ENCODE data around the gene GNG7. TPM values are rescaled to one million over a fixed set of nuclear protein-coding genes. Genes with fewer than 3 reads are reported as not detected.

Gene GNG7
- total RNA-seq, 4 donors from 2014 or later, result 0.57 to 3.8 (median 1.6) TPM

DNA sequence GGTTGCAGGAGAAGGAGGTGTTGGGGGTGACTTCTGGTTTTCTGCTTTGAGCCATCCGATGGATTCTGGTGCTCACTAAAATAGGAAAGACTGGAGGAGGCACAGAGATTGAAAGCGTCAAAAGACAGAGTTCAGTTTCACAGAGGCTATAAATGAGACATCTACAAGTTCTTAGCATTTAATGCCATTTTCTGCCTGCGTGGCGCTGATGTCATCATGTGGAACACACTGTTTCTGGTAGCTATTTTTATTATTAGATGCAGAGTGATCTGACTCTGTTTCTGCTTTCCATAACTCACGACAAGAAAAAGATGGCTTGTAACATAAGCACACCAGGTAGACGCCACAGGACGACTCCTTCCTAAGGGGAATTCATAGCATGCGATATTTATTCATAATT is 40.6 kb upstream of the GNG7 start:
- H3K4me3 ChIP-seq, result no peak overlapping the region
- intact Hi-C loops (cut with DNase I), result no loop called here
- no peak for DNase-seq
- no peak overlapping the region for H3K27ac ChIP-seq
- peaks cover 0 to 21% (median 10%) of the 10 kb centered on the region in 3 donors for H3K4me1 ChIP-seq
- H3K36me3 ChIP-seq, result no peaks in the 10 kb centered on the region
- WGBS, 2 donors, result 74% methylated on average over 8 of the region's 8 CpGs
- TF ChIP-seq, protein P1, sequence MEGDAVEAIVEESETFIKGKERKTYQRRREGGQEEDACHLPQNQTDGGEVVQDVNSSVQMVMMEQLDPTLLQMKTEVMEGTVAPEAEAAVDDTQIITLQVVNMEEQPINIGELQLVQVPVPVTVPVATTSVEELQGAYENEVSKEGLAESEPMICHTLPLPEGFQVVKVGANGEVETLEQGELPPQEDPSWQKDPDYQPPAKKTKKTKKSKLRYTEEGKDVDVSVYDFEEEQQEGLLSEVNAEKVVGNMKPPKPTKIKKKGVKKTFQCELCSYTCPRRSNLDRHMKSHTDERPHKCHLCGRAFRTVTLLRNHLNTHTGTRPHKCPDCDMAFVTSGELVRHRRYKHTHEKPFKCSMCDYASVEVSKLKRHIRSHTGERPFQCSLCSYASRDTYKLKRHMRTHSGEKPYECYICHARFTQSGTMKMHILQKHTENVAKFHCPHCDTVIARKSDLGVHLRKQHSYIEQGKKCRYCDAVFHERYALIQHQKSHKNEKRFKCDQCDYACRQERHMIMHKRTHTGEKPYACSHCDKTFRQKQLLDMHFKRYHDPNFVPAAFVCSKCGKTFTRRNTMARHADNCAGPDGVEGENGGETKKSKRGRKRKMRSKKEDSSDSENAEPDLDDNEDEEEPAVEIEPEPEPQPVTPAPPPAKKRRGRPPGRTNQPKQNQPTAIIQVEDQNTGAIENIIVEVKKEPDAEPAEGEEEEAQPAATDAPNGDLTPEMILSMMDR (IDR thresholded peaks at IDR 0.05), result no peak
- no peak for TF ChIP-seq POLR2A (IDR thresholded peaks at IDR 0.05)
- no peaks in the 10 kb centered on the region for H3K9me3 ChIP-seq
- peaks cover 0 to 9% (median 0%) of the 10 kb centered on the region in 4 donors for H3K27me3 ChIP-seq

DNA sequence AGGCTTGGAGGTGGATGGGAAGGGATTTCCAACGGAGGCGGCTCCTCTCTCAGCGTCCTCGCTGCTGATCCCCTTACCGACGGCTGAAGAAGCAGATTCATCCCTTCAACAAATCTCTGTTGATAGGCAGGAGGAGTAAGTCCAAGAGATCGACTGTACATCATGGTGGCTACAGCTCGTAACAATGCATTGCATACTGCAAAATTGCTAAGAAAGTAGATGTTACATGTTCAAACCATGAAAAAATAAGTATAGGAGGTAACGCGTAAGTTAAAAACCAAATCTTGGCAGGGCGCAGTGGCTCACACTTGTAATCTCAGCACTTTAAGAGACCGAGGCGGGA is 37.8 kb upstream of the GNG7 start:
- 56 to 71% methylated on average over 8 to 10 of the region's 13 CpGs for WGBS, 2 donors
- H3K4me3 ChIP-seq, result peak overlapping the region in 3 of 4 donors; percentile 70 to 93 (median 80)

DNA sequence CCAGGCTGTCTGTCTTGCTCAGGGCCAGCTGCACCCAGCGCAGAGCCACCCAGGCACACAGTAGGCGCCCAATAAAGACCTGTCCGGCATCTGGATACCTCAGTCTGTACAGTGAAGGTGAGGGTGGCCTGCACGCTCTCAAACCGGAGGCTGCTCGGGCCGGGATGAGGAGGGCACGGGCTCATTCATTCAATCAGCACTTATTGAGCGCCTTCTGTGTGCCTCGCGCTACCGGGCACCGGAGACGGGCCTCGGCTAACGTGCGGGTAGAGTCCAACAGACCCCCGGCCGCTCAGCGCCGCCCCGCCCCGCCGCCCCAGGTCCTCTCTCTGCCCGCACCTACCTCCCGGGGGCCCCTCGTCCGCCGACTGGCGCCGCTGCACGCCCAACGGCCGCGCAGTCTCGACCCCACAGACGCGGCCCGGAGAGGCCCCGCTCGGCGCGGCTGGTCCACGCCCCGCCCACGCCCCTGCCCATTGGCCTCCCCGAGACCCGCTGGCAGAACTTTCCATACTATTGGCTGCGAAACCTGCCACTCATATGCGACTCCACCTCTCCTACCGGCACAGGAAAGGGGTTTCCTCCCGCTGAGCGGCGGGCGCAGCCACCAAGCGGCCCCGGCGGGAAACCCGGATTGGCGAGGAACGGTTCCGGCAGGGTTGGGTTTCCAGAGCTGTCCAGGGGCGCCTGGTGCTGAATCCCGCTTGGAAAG is 37.3 kb upstream of the GNG7 start, which contains the start of gene SLC39A3:
Gene SLC39A3, minus strand, starts transcription at position 416 of the 712 bp plus-strand sequence. CDS start 2,760 bp downstream, outside the sequence.
- Histone ChIP-seq H3K27me3 (peaks cover 0 to 9% (median 0%) of the 10 kb centered on the region in 4 donors), H3K36me3 (peaks cover 0 to 24% (median 6%) of the 10 kb centered on the region in 3 donors), H3K4me3 (peak within 1 kb of the TSS; percentile 70 to 99 (median 86)), H3K9me3 (no peaks in the 10 kb centered on the region), H3K4me1 (peaks cover 0 to 23% (median 10%) of the 10 kb centered on the region in 3 donors), H3K27ac (peak within 1 kb of the TSS; percentile 59 to 78 (median 70))
- intact Hi-C loops (cut with DNase I), result no loop called here
- peak; percentile 89 for DNase-seq
- TF ChIP-seq, protein P1 (IDR thresholded peaks at IDR 0.05), result peak in 4 of 6 experiments; percentile 25 to 51 (median 33)
- peak in 2 of 4 donors; percentile 36 to 44 for TF ChIP-seq POLR2A (IDR thresholded peaks at IDR 0.05)
- WGBS, 2 donors, result 0% methylated on average over 2 to 19 of the region's 64 CpGs

More for the DNA sequence above, 37.8 kb upstream of the GNG7 start:
- TF ChIP-seq POLR2A (IDR thresholded peaks at IDR 0.05), result no peak
- TF ChIP-seq, protein P1 (IDR thresholded peaks at IDR 0.05), result no peak
- no peak for DNase-seq
- Histone ChIP-seq H3K36me3 (peaks cover 0 to 19% (median 6%) of the 10 kb centered on the region in 3 donors), H3K4me1 (peaks cover 0 to 23% (median 10%) of the 10 kb centered on the region in 3 donors), H3K27me3 (peaks cover 0 to 9% (median 0%) of the 10 kb centered on the region in 4 donors), H3K9me3 (no peaks in the 10 kb centered on the region), H3K27ac (no peak overlapping the region)
- intact Hi-C loops (cut with DNase I), result no loop called here

DNA sequence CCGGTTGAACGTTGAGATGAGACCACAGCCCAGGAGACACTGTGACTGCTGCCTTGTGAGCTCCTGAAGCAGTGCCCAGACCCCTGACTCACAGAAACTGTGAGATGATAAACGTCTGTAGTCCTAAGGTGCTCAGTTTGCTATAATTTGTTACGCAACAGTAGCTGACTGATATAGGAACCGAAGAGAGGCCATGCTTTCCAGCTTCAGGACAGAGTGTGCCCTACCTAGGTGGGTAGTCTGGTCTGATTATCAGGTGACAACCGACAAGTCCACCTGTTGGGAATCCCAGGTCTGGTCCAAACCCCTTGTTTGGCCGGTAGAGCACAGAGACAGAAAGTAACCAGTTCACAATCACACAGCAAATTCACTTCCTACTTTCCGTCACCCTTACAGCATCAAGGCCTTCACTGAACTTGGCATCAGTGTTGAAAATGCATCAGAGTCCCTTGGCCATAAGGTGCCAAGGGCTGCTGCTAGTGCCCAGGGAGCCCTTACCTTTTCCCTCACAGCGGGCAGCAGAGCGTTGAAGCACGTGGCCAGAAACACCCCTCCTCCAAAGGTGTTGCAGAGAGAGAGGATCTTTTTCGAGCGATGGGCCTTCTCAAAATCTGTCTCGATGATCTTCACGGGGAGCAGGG is 34.2 kb upstream of the GNG7 start:
- Histone ChIP-seq H3K4me3 (no peak overlapping the region), H3K36me3 (peaks cover 0 to 49% (median 6%) of the 10 kb centered on the region in 3 donors), H3K27ac (no peak overlapping the region), H3K4me1 (peaks cover 0 to 35% (median 10%) of the 10 kb centered on the region in 3 donors), H3K27me3 (peaks cover 0 to 9% (median 0%) of the 10 kb centered on the region in 4 donors), H3K9me3 (no peaks in the 10 kb centered on the region)
- 89 to 91% methylated on average over 6 to 15 of the region's 15 CpGs for WGBS, 2 donors
- TF ChIP-seq, protein P1 (IDR thresholded peaks at IDR 0.05), result no peak
- no peak for TF ChIP-seq POLR2A (IDR thresholded peaks at IDR 0.05)
- no peak for DNase-seq
- intact Hi-C loops (cut with DNase I), result no loop called here

DNA sequence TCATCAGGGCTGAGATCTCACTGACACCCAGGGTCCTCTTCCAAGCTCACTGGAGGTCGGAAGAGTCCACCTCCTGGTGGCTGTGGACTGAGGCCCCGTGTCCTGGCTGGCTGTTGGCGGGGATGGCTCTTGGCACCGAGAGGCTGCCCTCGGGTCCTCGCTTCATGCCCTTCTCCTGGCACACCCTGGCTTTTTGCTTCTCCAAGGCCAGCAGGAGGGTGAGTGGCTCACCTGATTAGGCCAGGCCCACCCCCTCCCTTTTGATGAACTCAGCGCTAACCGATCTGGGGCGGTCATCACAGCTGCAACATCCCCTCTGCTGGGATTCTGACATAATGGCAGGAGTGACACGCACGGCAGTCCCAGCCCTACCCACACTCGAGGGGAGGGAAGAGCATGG is 32.9 kb upstream of the GNG7 start:
- H3K27me3 ChIP-seq, result no peaks in the 10 kb centered on the region
- 94 to 100% methylated on average over 2 to 5 of the region's 12 CpGs for WGBS, 2 donors

More for the DNA sequence above, 32.9 kb upstream of the GNG7 start:
- TF ChIP-seq POLR2A (IDR thresholded peaks at IDR 0.05), result no peak
- TF ChIP-seq, protein P1 (IDR thresholded peaks at IDR 0.05), result no peak
- Histone ChIP-seq H3K4me1 (peaks cover 0 to 33% (median 10%) of the 10 kb centered on the region in 3 donors), H3K27ac (no peak overlapping the region), H3K9me3 (no peaks in the 10 kb centered on the region), H3K36me3 (peaks cover 0 to 51% (median 6%) of the 10 kb centered on the region in 3 donors), H3K4me3 (no peak overlapping the region)
- no peak for DNase-seq
- intact Hi-C loops (cut with DNase I), result no loop called here
